Body of pancreas (tissue), 4 donors: ENCODE measurements around the gene TTC27.

Source experiments
- POLR2A ChIP-seq, 3 donors: fragments of 450-650 bp; IDR thresholded peaks; one replicate each; pipeline ENCODE4 v1.6.1; 2016; ENCODE audit warnings: antibody characterized with exemption in 3 of 3, mild to moderate bottlenecking in 2 of 3
- TF ChIP-seq, protein P1 (sequence below), 7 experiments: fragments of 450-650 bp in 4 of 7; fragments of 200-600 bp in 3 of 7; sonication (generic) in 3 of 7; IDR thresholded peaks; one replicate each; pipeline ENCODE4 v1.5.1; 2016 to 2019; ENCODE audit warnings: antibody characterized with exemption in 7 of 7

DNA sequence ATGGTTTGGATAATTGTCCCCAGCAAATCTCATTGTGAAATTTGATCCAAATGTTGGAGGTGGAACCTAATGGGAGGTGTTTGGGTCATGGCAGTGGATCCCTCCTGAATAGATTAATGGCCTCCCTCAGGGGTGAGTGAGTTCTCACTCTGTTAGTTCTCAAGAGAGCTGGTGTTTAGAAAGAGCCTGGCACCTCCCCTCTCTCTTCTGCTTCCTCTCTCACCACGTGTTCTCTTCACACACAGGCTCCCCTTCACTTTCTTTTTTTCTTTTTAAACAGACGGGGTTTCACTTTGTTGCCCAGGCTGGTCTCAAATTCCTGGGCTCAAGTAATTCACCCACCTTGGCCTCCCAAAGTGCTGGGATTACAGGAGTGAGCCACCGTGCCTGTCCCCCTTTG lies 207.3 kb downstream of the TTC27 start:
- no peak for TF ChIP-seq POLR2A (IDR thresholded peaks at IDR 0.05)
- TF ChIP-seq, protein P1, sequence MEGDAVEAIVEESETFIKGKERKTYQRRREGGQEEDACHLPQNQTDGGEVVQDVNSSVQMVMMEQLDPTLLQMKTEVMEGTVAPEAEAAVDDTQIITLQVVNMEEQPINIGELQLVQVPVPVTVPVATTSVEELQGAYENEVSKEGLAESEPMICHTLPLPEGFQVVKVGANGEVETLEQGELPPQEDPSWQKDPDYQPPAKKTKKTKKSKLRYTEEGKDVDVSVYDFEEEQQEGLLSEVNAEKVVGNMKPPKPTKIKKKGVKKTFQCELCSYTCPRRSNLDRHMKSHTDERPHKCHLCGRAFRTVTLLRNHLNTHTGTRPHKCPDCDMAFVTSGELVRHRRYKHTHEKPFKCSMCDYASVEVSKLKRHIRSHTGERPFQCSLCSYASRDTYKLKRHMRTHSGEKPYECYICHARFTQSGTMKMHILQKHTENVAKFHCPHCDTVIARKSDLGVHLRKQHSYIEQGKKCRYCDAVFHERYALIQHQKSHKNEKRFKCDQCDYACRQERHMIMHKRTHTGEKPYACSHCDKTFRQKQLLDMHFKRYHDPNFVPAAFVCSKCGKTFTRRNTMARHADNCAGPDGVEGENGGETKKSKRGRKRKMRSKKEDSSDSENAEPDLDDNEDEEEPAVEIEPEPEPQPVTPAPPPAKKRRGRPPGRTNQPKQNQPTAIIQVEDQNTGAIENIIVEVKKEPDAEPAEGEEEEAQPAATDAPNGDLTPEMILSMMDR (IDR thresholded peaks at IDR 0.05), result no peak
